ENCODE results near the gene FBXW9. TPM values are rescaled to one million over a fixed set of nuclear protein-coding genes. Genes with fewer than 3 reads are reported as not detected.

FBXW9 gene
- total and polyA plus RNA-seq, 2 of the 4 experiments (the other 2 are of a cell fraction): 9.5 to 14.2 TPM

GRCh38 chr19:12642506-12642905 lies 53.9 kb downstream of the FBXW9 start:
- Histone ChIP-seq H3K27ac (ENCODE audit: insufficient read depth, low read length) (no peak overlapping the region), H3K79me1 (ENCODE audit: low read depth in 1 of 2, low read length in 2 of 2) (no peaks in the 10 kb centered on the region), H3K4ac (ENCODE audit: low read depth, low read length) (no peak overlapping the region), H4K5ac (ENCODE audit: low read depth, low read length) (no peak overlapping the region), H2AK9ac (replicated peaks; ENCODE audit: low read depth, low read length, poor library complexity) (no peak overlapping the region), H2BK20ac (ENCODE audit: low read depth, low read length) (no peak overlapping the region), H2AFZ (replicated peaks; ENCODE audit: low read length, poor library complexity) (no peak overlapping the region), H3K4me1 (ENCODE audit: control insufficient read depth, insufficient read depth, low read length) (peaks cover 3% of the 10 kb centered on the region), H3K18ac (ENCODE audit: low read depth, low read length) (no peak overlapping the region), H3K4me2 (ENCODE audit: low read depth, low read length) (no peak overlapping the region), H2BK15ac (ENCODE audit: low read depth, low read length) (no peak overlapping the region), H2BK5ac (ENCODE audit: low read depth, low read length, poor library complexity, severe bottlenecking) (no peak overlapping the region), H3K27me3 (ENCODE audit: control insufficient read depth, insufficient read depth, low read length) (no peaks in the 10 kb centered on the region), H3K9me3 (ENCODE audit: control insufficient read depth, insufficient read depth, low read length) (no peaks in the 10 kb centered on the region), H4K20me1 (ENCODE audit: insufficient read depth, low read length) (no peaks in the 10 kb centered on the region), H2BK120ac (ENCODE audit: low read depth, low read length) (no peak overlapping the region), H4K91ac (ENCODE audit: insufficient read depth, low read depth, low read length) (no peak overlapping the region), H3K4me3 (ENCODE audit: insufficient read depth, low read depth, low read length) (no peak overlapping the region), H3K36me3 (ENCODE audit: control insufficient read depth, insufficient read depth, low read length) (no peaks in the 10 kb centered on the region), H3K56ac (ENCODE audit: extremely low read depth, insufficient read depth, low read length) (no peak overlapping the region), H3K9me1 (ENCODE audit: insufficient read depth, low read length) (no peaks in the 10 kb centered on the region), H3K14ac (replicated peaks; ENCODE audit: low read depth, low read length) (no peak overlapping the region), H2AK5ac (ENCODE audit: low read depth, low read length) (no peak overlapping the region), H4K8ac (ENCODE audit: low read depth in 2 of 2, low read length in 2 of 2) (no peak overlapping the region), H3K23ac (ENCODE audit: low read depth, low read length) (no peak overlapping the region), H3K9ac (ENCODE audit: low read depth, low read length) (no peak overlapping the region)
- ATAC-seq (ENCODE audit: low read depth): no peak
- TF ChIP-seq CHD1 (IDR thresholded peaks at IDR 0.05; ENCODE audit: low read depth, low read length) (no peak), MAZ (IDR thresholded peaks at IDR 0.05; ENCODE audit: borderline replicate concordance, low read depth, low read length) (no peak), RCOR1 (IDR thresholded peaks at IDR 0.05; ENCODE audit: insufficient replicate concordance, low read length) (no peak), MAFK (IDR thresholded peaks at IDR 0.05; ENCODE audit: low read depth, low read length) (no peak)
- in situ Hi-C loops (cut with MboI; ENCODE audit: low sequenced_read_pairs): no loop called here
- WGBS, 2 experiments (ENCODE audit: extremely low coverage in 2 of 2, insufficient read length in 1 of 2): 96% methylated on average over 11 of the region's 26 CpGs; no CpG with 5 or more reads in 1 of the 2 experiments
- ChIA-PET CTCF (no interaction called here), POLR2A (ENCODE audit: unreplicated experiment) (no interaction called here)
- BruUV-seq (replicated peaks): no TSS peak
- intact Hi-C loops (cut with micrococcal nuclease): no loop called here
- DNase-seq: no peak
- dilution Hi-C loops (cut with HindIII; ENCODE audit: low sequenced_read_pairs, unreplicated experiment): no loop called here

Measured in IMR-90 (cell line).